Heart right ventricle (tissue), 16 donors: ENCODE data around the gene FARP2. TPM values are rescaled to one million over a fixed set of nuclear protein-coding genes. Genes with fewer than 3 reads are reported as not detected.

Experiments
- ATAC-seq, 8 donors: fragments of 200-7000 bp; cut with Tn5 transposase; one replicate each; pipeline ENCODE4 v1.9.1; 2020; ENCODE audit warnings: mild to moderate bottlenecking in 8 of 8, moderate library complexity in 8 of 8, moderate number of reproducible peaks in 1 of 8
- DNase-seq, 2 donors: peaks; one replicate each; pipeline ENCODE4 v3.0.0-alpha.2; 2020
- H3K27ac ChIP-seq, 10 donors: fragments of 200-600 bp; sonication (generic) in 2 of 10; one replicate each; pipeline versions ENCODE4 v1.5.0 to v1.8.0; 2020 to 2022; ENCODE audit warnings: mild to moderate bottlenecking in 3 of 10
- H3K27me3 ChIP-seq, 7 donors: fragments of 200-600 bp; one replicate each; pipeline ENCODE4 v1.8.0; 2021 to 2022; ENCODE audit warnings: mild to moderate bottlenecking in 2 of 7
- H3K36me3 ChIP-seq, 9 donors: fragments of 200-600 bp; sonication (generic) in 1 of 9; one replicate each; pipeline versions ENCODE4 v1.5.0 to v1.8.0; 2020 to 2022; ENCODE audit warnings: mild to moderate bottlenecking in 2 of 9
- H3K4me1 ChIP-seq, 9 donors: fragments of 200-600 bp; sonication (generic) in 1 of 9; one replicate each; pipeline versions ENCODE4 v1.5.0 to v1.8.0; 2020 to 2022; ENCODE audit warnings: mild to moderate bottlenecking in 4 of 9
- H3K4me3 ChIP-seq, 10 donors: fragments of 200-600 bp; sonication (generic) in 2 of 10; one replicate each; pipeline versions ENCODE4 v1.5.0 to v1.8.0; 2020 to 2022; ENCODE audit warnings: mild to moderate bottlenecking in 7 of 10, moderate library complexity in 2 of 10
- H3K9me3 ChIP-seq, 11 donors: fragments of 200-600 bp in 10 of 11; sonication (generic) in 2 of 11; one replicate each; pipeline versions ENCODE4 v1.5.0 to v1.8.0; 2013 to 2022; ENCODE audit warnings: mild to moderate bottlenecking in 2 of 11, control low read depth in 1 of 11, moderate library complexity in 1 of 11
- WGBS, 2 donors: extraction: QIAGEN DNeasy Blood & Tissue Kit; methylation state at CpG; one replicate each; pipeline ENCODE4 v1.1.7; 2013; ENCODE audit warnings: inconsistent platforms in 1 of 2; 5-methylcytosine and 5-hydroxymethylcytosine counted together
- intact Hi-C, 10 donors: fragments of 100-400 bp; cut with DNase I; formaldehyde crosslinking; loops; one replicate each; pipeline versions ENCODE4 v1.11.1 to v1.14.2; 2022
- polyA plus RNA-seq, 2 donors: library from polyadenylated mRNA; stranded (reverse); fragments of 200-250 nt; gene quantifications; one replicate each; pipeline ENCODE4 v1.2.3, GENCODE V29; 2013
- total RNA-seq, 10 donors: library from RNA; stranded (reverse); fragmentation: NEBNext Ultra II Directional in 3 of 10; extraction: Animal tissue kit (Norgen Biotek cat#: 25700) in 3 of 10; gene quantifications; one replicate each; pipeline versions ENCODE4 v1.2.1 to v1.2.4, GENCODE V29; 2021 to 2023
- TF ChIP-seq, protein P1 (sequence below), 9 donors: fragments of 200-600 bp; sonication (generic) in 2 of 9; IDR thresholded peaks; one replicate each; pipeline versions ENCODE4 v1.5.0 to v1.8.0; 2021 to 2022; ENCODE audit warnings: antibody characterized with exemption in 9 of 9, mild to moderate bottlenecking in 5 of 9, moderate library complexity in 1 of 9
- donor health status: Arrhythmogenic right ventricular cardiomyopathy.
- donor health status: ischemic (EF 13 %, LVEDD 7.1; RV severe dilation, severe dysfunction).
- donor health status: healthy with polysubstance abuse.
- donor health status: DM: no; HTN: yes; CAD: no.
- donor health status: DM: no; HTN: no; CAD: no.
- donor health status: ischemic (EF 25% LVEDD 6.9; RV normal size, moderate dysfunction).
- donor health status: ischemic (EF 25% LVEDD 5.7; RV mildly dilated, moderate dysfunction).
- donor health status: healthy.
- donor health status: DM: yes; HTN: yes; CAD: no.
- donor health status: Ischemic cardiomyopathy.
- donor health status: ischemic (EF 35%, LVEDD 5.7; RV mildly dilated, moderate dysfunction).
- donor health status: nonischemic (EF 11% LVEDD 7.7; RV severe dilation, severe dysfunction).
- donor health status: DM: yes; HTN: yes; CAD: no.
- donor health status: PGD.
- donor health status: ischemic (EF 29% LVEDD 5.4; RV normal size, mild dysfunction).
- donor health status: nonischemic (EF 23%, LVEDD 6.1; RV moderate dilation, normal function).

The FARP2 gene
- total and polyA plus RNA-seq, 12 donors = 7.1 to 23.6 (median 19.3) TPM

DNA sequence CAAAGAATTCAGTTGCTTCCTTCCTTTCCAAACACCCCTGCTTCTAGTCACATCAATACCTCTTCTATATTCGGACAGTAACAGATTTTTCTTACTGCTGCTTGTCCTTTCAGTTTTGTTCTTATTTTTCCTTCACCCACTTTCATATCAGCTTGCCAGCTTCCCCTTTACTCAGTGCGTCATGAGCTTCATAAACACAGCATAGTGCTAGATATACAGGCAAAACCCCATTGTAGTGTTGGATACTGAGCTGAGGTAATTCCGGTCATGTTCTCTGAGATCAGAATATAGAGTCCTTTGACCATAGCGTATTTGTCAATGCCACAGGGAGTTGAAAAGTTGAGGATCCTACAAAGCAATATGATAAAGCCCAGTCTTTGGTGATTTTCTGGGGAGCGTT lies 2.4 kb downstream of the FARP2 start:
- intact Hi-C loops = loop anchor here in 1 of 10 donors (10.0 kb wide), 1 partner anchor 256 kb away; no protein-coding TSS in a partner anchor
- ATAC-seq = no peak

DNA sequence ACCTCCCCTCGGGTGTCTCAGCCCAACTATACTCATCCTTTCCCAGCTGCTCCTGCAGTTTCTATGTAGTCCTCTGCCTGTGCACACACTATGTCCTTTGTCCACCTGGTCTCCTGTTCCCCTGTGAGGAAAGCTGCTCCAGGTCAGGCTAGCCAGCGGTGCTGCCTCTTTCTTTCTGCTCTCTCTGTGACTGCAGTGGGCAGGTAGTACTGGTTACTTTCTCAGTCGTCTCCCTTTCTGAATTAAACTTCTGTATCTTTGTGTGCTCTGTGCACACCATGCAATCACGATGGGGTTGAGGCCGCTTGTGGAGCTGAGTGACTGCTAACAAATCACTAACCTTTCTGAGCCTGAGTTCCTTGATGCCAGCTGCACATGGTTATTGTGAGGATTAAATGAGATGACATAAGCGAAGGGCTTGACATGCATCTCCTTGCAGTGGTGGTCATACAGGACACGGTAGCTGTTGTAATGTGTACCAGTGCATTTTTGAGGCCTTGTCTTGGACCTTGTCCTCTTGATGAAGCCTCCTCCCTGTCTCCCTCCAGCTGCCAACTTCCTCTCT lies 3.5 kb downstream of the FARP2 start:
- intact Hi-C loops = loop anchor here in 1 of 10 donors (10.0 kb wide), 1 partner anchor 255 kb away; no protein-coding TSS in a partner anchor
- DNase-seq (no peak), ATAC-seq (no peak)
- 88 to 92% methylated on average over 7 of the region's 7 CpGs for WGBS, 2 donors
- no peaks in the 10 kb centered on the region for H3K9me3 ChIP-seq
- H3K4me3 ChIP-seq = no peak overlapping the region
- H3K27me3 ChIP-seq = no peaks in the 10 kb centered on the region
- TF ChIP-seq, protein P1, sequence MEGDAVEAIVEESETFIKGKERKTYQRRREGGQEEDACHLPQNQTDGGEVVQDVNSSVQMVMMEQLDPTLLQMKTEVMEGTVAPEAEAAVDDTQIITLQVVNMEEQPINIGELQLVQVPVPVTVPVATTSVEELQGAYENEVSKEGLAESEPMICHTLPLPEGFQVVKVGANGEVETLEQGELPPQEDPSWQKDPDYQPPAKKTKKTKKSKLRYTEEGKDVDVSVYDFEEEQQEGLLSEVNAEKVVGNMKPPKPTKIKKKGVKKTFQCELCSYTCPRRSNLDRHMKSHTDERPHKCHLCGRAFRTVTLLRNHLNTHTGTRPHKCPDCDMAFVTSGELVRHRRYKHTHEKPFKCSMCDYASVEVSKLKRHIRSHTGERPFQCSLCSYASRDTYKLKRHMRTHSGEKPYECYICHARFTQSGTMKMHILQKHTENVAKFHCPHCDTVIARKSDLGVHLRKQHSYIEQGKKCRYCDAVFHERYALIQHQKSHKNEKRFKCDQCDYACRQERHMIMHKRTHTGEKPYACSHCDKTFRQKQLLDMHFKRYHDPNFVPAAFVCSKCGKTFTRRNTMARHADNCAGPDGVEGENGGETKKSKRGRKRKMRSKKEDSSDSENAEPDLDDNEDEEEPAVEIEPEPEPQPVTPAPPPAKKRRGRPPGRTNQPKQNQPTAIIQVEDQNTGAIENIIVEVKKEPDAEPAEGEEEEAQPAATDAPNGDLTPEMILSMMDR (IDR thresholded peaks at IDR 0.05) = no peak
- peaks cover 2 to 51% (median 20%) of the 10 kb centered on the region in 9 donors for H3K4me1 ChIP-seq
- H3K36me3 ChIP-seq = peaks cover 0 to 6% (median 0%) of the 10 kb centered on the region in 9 donors
- H3K27ac ChIP-seq = no peak overlapping the region

More for the DNA sequence above, 2.4 kb downstream of the FARP2 start:
- Histone ChIP-seq H3K4me1 (peaks cover 2 to 42% (median 20%) of the 10 kb centered on the region in 9 donors), H3K4me3 (peak overlapping the region in 1 of 10 donors; percentile 9), H3K27ac (peak overlapping the region in 1 of 10 donors; percentile 67), H3K27me3 (no peaks in the 10 kb centered on the region), H3K36me3 (peaks cover 0 to 14% (median 5%) of the 10 kb centered on the region in 9 donors), H3K9me3 (no peaks in the 10 kb centered on the region)
- WGBS, 2 donors = 83 to 85% methylated on average over 5 of the region's 5 CpGs
- TF ChIP-seq, protein P1 (IDR thresholded peaks at IDR 0.05) = no peak
- no peak for DNase-seq

DNA sequence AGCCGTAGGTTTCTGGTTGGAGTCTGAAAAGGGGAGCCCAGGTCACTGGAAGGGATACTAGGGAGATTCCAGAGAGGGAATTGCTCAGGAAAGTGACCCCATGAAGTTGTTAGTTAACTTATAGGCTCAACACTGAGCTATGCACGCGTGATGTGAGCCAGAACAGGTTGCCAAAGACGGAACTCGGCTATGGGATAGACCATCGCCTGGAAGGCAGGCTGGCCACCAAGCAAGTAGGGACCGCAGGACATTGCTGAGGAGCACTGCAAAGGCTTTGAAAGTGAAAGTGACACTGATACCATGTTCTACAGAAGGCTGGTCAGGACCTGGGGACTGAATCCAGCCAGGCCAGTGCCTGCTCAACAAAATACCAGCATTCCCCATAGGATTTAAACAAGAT lies 7.3 kb downstream of the FARP2 start:
- intact Hi-C loops = no loop called here
- peak in 4 of 8 donors; percentile 22 to 46 (median 36) for ATAC-seq
- TF ChIP-seq, protein P1 (IDR thresholded peaks at IDR 0.05) = no peak
- peaks cover 0 to 5% (median 0%) of the 10 kb centered on the region in 9 donors for H3K36me3 ChIP-seq
- H3K9me3 ChIP-seq = no peaks in the 10 kb centered on the region
- H3K27ac ChIP-seq = no peak overlapping the region
- H3K4me3 ChIP-seq = no peak overlapping the region
- 84 to 86% methylated on average over 7 of the region's 7 CpGs for WGBS, 2 donors
- no peaks in the 10 kb centered on the region for H3K27me3 ChIP-seq
- peaks cover 0 to 37% (median 2%) of the 10 kb centered on the region in 9 donors for H3K4me1 ChIP-seq
- no peak for DNase-seq

DNA sequence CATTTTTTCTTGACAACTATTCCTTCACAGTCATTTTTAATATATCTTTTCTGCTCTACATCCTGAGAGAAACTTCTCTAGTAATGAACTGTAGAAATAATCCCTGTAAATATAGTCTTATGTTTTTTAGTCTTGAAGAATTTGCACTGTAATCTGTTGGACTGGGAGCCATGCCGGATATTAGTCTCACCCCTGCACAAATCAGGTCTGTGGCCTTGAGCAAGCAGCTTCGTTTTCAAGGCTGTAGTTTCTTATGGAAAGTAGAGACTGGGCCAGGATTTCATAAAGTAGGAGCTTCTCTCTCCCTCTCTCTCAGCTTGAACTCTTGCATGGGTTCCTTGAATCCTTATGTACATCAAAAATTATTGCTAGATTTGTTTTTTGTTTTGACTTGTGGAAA lies 8.7 kb downstream of the FARP2 start:
- Histone ChIP-seq H3K27ac (no peak overlapping the region), H3K9me3 (no peaks in the 10 kb centered on the region), H3K27me3 (no peaks in the 10 kb centered on the region), H3K4me1 (peaks cover 0 to 25% (median 0%) of the 10 kb centered on the region in 9 donors), H3K4me3 (no peak overlapping the region), H3K36me3 (peaks cover 0 to 5% (median 0%) of the 10 kb centered on the region in 9 donors)
- TF ChIP-seq, protein P1 (IDR thresholded peaks at IDR 0.05) = no peak
- no peak for DNase-seq
- WGBS, 2 donors = 71 to 80% methylated on average over 2 of the region's 2 CpGs
- intact Hi-C loops = no loop called here
- ATAC-seq = no peak
